SH-SY5Y (cell line): ENCODE results near the gene TOP3A.

Source experiments
- GATA2 ChIP-seq: IDR thresholded peaks from 2 replicates; pipeline ENCODE4 v1.6.1; 2011; ENCODE audit warnings: mild to moderate bottlenecking, low read depth, low read length
- GATA3 ChIP-seq: IDR thresholded peaks from 2 replicates; pipeline ENCODE4 v1.6.1; 2011; ENCODE audit warnings: low read depth, mild to moderate bottlenecking, low read length, moderate library complexity

Gene TOP3A

GRCh38 chr17:18328643-18329204 lies 13.9 kb upstream of the TOP3A start:
- TF ChIP-seq GATA3, result no peak
- no peak for TF ChIP-seq GATA2

GRCh38 chr17:18327556-18327955 lies 12.8 kb upstream of the TOP3A start:
- TF ChIP-seq GATA2 (no peak), GATA3 (no peak)

GRCh38 chr17:18327093-18327492 lies 12.3 kb upstream of the TOP3A start:
- TF ChIP-seq GATA2, result no peak
- TF ChIP-seq GATA3, result no peak

- TF ChIP-seq GATA3 (no peak), GATA2 (no peak)
Observed at GRCh38 chr17:18326572-18326971, 11.8 kb upstream of the TOP3A start.

GRCh38 chr17:18326039-18326438 lies 11.2 kb upstream of the TOP3A start:
- TF ChIP-seq GATA2 (no peak), GATA3 (no peak)

- TF ChIP-seq GATA2 (no peak), GATA3 (no peak)
Observed at GRCh38 chr17:18324140-18325050, 9.6 kb upstream of the TOP3A start.

GRCh38 chr17:18323507-18324139 lies 8.8 kb upstream of the TOP3A start:
- TF ChIP-seq GATA3, result no peak
- no peak for TF ChIP-seq GATA2

GRCh38 chr17:18323007-18323406 lies 8.2 kb upstream of the TOP3A start:
- TF ChIP-seq GATA2 (no peak), GATA3 (no peak)

- TF ChIP-seq GATA2 (no peak), GATA3 (no peak)
Observed at GRCh38 chr17:18322522-18322921, 7.7 kb upstream of the TOP3A start.

GRCh38 chr17:18321309-18321708 lies 6.5 kb upstream of the TOP3A start:
- no peak for TF ChIP-seq GATA2
- no peak for TF ChIP-seq GATA3

- no peak for TF ChIP-seq GATA2
- TF ChIP-seq GATA3, result no peak
Observed at GRCh38 chr17:18320301-18320700, 5.5 kb upstream of the TOP3A start.

- no peak for TF ChIP-seq GATA2
- TF ChIP-seq GATA3, result no peak
Observed at GRCh38 chr17:18319604-18320256, 4.9 kb upstream of the TOP3A start.

- TF ChIP-seq GATA2, result no peak
- TF ChIP-seq GATA3, result no peak
Observed at GRCh38 chr17:18318771-18319450, 4.1 kb upstream of the TOP3A start.

GRCh38 chr17:18318117-18318516 lies 3.3 kb upstream of the TOP3A start:
- TF ChIP-seq GATA3, result no peak
- no peak for TF ChIP-seq GATA2
